Lung microvascular endothelial cell (primary cell): ENCODE data around the gene CCDC85A. TPM values are rescaled to one million over a fixed set of nuclear protein-coding genes. Genes with fewer than 3 reads are reported as not detected.

Source experiments
- DNase-seq, 2 donors: peaks; one replicate each; pipeline versions ENCODE4 v3.0.0 to v3.0.0-alpha.2; 2010; ENCODE audit warnings: low read depth in 2 of 2
- total RNA-seq: library from RNA; depleted of rRNA; stranded (reverse); fragments of >200 nt; gene quantifications from 2 replicates; pipeline ENCODE4 v1.2.1, GENCODE V29; 2014

The CCDC85A gene
- total RNA-seq, 1 donor from 2014 or later: 1.4 TPM

- DNase-seq: no peak
These were observed 178.1 kb downstream of the CCDC85A start for GRCh38 chr2:56361844-56362243.

GRCh38 chr2:56364902-56365301, 181.1 kb downstream of the CCDC85A start:
- peak in 1 of 2 donors; percentile 68 for DNase-seq

- no peak for DNase-seq
These were observed 185.5 kb downstream of the CCDC85A start for GRCh38 chr2:56369316-56369715.

- DNase-seq: no peak
These were observed 188.4 kb downstream of the CCDC85A start for GRCh38 chr2:56372071-56372656.

GRCh38 chr2:56375251-56375650, 191.5 kb downstream of the CCDC85A start:
- DNase-seq: no peak

GRCh38 chr2:56376699-56377665, 193.2 kb downstream of the CCDC85A start:
- DNase-seq: no peak

- no peak for DNase-seq
These were observed 195.3 kb downstream of the CCDC85A start for GRCh38 chr2:56379066-56379465.

GRCh38 chr2:56380861-56381260, 197.1 kb downstream of the CCDC85A start:
- DNase-seq: no peak

GRCh38 chr2:56382466-56382865, 198.7 kb downstream of the CCDC85A start:
- no peak for DNase-seq

GRCh38 chr2:56386657-56387056, 202.9 kb downstream of the CCDC85A start:
- no peak for DNase-seq

GRCh38 chr2:56390644-56391043, 206.9 kb downstream of the CCDC85A start:
- peak in 1 of 2 donors; percentile 4 for DNase-seq

- no peak for DNase-seq
These were observed 226.3 kb downstream of the CCDC85A start for GRCh38 chr2:56410140-56410539.

GRCh38 chr2:56416500-56417176, 232.8 kb downstream of the CCDC85A start:
- no peak for DNase-seq
